Subcutaneous abdominal adipose tissue (tissue), 5 donors: ENCODE measurements around the gene EVX2.

Source experiments
- H3K27ac ChIP-seq: one replicate; pipeline ENCODE4 v1.7.0; 2013; ENCODE audit warnings: low read depth, mild to moderate bottlenecking, inconsistent platforms, low read length, moderate library complexity
- H3K27me3 ChIP-seq, 5 donors: one replicate each; pipeline ENCODE4 v1.7.0; 2013; ENCODE audit warnings: low read length in 5 of 5, inconsistent platforms in 1 of 5; ENCODE audit not compliant: control insufficient read depth in 5 of 5, insufficient read depth in 4 of 5
- H3K36me3 ChIP-seq, 5 donors: one replicate each; pipeline ENCODE4 v1.7.0; 2013; ENCODE audit warnings: low read length in 5 of 5; ENCODE audit not compliant: control insufficient read depth in 5 of 5, insufficient read depth in 5 of 5
- H3K4me1 ChIP-seq, 5 donors: one replicate each; pipeline ENCODE4 v1.7.0; 2013; ENCODE audit warnings: low read length in 5 of 5, mild to moderate bottlenecking in 3 of 5, moderate library complexity in 1 of 5; ENCODE audit not compliant: control insufficient read depth in 5 of 5, insufficient read depth in 5 of 5
- H3K4me3 ChIP-seq, 5 donors: one replicate each; pipeline ENCODE4 v1.7.0; 2013; ENCODE audit warnings: low read length in 5 of 5, low read depth in 1 of 5
- H3K9ac ChIP-seq, 5 donors: one replicate each; pipeline ENCODE4 v1.7.0; 2013; ENCODE audit warnings: low read length in 5 of 5, mild to moderate bottlenecking in 4 of 5, moderate library complexity in 3 of 5
- H3K9me3 ChIP-seq, 5 donors: one replicate each; pipeline ENCODE4 v1.7.0; 2013; ENCODE audit warnings: low read length in 5 of 5; ENCODE audit not compliant: control insufficient read depth in 5 of 5
- donor health status: healthy.
- donor health status: healthy.
- donor health status: healthy.
- donor health status: healthy.
- donor health status: healthy.

Gene EVX2

DNA sequence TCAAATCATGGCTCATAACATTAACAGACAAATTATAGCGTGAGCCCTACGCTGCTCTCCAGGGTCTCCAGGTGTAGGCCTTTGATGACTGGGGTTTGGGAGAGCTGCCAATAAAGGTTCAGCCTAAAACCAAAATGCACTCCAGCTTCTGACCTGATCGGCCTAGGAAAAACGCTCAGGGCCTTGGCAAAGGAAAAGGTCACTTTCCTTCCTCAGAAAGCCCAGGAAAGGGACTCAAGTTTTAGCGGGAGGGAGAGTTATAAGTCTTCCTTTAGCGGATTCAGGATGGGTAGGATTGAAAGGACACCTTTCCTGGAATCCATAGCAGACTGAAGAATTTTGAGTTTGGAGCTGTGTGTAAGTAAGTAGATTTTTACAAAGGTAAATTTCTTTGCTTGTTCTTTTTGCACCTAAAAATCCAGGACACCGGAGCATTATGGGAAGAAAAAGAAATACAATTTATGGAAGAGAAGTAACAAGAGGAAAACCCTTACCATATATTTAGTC, 8.8 kb downstream of the EVX2 start:
- Histone ChIP-seq H3K9me3 (peaks cover 0 to 7% (median 0%) of the 10 kb centered on the region in 5 donors), H3K4me1 (peaks cover 0 to 23% (median 13%) of the 10 kb centered on the region in 5 donors), H3K27ac (no peak overlapping the region), H3K9ac (no peak overlapping the region), H3K36me3 (no peaks in the 10 kb centered on the region), H3K27me3 (peaks cover 72 to 93% (median 87%) of the 10 kb centered on the region in 5 donors), H3K4me3 (no peak overlapping the region)

DNA sequence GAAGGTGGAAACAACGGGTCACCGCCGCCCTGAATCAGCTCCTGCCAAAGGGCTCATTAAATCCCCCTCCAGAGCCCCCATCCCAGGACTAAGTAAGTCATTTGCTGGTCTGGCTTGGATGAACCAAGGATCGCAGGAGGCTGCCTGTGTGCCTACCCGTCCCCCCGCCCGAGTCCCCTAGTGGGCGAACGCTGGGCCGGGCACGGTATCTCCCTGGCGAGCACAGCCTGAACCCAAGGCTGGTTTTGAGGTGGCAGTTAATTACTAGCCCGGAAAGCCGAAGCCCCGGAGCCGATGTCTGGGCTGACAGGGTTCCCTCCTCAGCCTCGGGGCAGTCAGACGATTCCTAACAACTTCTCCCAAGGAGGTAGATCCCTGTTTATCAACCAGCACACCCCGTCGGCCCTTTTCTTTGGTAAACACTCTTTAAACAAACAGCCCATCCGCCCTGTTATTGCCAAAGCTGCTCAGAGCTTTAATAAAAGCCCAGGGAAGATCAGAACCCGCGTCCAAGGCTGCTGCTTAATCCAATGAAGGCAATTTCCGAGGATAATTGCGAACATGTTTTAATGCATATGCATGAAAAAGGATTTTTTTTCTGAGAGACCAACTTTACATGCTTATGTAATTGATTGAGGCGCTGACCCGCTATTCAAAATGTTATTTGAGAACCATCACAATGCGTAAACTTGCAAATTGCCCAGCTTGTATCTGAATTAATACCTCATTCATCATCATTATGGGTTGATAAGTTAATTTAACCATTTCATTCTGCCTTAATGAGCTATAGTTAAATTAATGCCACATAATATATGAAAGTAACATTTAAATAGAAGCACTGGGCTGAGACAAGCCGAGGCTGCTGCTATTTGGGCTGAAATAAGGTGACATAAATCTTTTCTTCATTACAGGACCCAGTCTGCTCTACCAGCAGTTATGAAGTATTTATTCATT, 10.5 kb downstream of the EVX2 start:
- peaks cover 70 to 94% (median 87%) of the 10 kb centered on the region in 5 donors for H3K27me3 ChIP-seq
- H3K4me1 ChIP-seq: peaks cover 0 to 19% (median 10%) of the 10 kb centered on the region in 5 donors
- no peak overlapping the region for H3K27ac ChIP-seq
- H3K4me3 ChIP-seq: no peak overlapping the region
- H3K9me3 ChIP-seq: peaks cover 0 to 3% (median 0%) of the 10 kb centered on the region in 5 donors
- H3K36me3 ChIP-seq: no peaks in the 10 kb centered on the region
- H3K9ac ChIP-seq: no peak overlapping the region

DNA sequence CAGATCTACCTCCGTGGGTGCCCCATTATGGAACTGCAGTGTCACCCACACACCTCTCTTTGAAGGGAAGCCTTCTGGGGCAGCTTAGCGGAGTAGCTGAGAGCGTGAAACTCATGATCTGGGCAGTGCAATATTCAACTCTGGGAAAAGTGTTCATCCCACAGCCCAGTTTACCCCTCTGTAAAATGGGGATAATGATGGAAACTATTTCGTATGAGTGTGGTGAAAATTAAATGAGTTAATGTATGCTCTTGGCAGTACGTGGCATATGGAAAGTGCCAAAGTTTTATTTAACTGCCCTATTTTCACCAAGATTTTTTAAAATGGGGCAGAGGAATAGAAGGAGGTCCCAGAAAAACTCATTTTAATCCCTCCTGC, 11.5 kb downstream of the EVX2 start:
- H3K27me3 ChIP-seq: peaks cover 74 to 99% (median 94%) of the 10 kb centered on the region in 5 donors
- H3K9ac ChIP-seq: no peak overlapping the region
- H3K4me1 ChIP-seq: peaks cover 0 to 29% (median 19%) of the 10 kb centered on the region in 5 donors

DNA sequence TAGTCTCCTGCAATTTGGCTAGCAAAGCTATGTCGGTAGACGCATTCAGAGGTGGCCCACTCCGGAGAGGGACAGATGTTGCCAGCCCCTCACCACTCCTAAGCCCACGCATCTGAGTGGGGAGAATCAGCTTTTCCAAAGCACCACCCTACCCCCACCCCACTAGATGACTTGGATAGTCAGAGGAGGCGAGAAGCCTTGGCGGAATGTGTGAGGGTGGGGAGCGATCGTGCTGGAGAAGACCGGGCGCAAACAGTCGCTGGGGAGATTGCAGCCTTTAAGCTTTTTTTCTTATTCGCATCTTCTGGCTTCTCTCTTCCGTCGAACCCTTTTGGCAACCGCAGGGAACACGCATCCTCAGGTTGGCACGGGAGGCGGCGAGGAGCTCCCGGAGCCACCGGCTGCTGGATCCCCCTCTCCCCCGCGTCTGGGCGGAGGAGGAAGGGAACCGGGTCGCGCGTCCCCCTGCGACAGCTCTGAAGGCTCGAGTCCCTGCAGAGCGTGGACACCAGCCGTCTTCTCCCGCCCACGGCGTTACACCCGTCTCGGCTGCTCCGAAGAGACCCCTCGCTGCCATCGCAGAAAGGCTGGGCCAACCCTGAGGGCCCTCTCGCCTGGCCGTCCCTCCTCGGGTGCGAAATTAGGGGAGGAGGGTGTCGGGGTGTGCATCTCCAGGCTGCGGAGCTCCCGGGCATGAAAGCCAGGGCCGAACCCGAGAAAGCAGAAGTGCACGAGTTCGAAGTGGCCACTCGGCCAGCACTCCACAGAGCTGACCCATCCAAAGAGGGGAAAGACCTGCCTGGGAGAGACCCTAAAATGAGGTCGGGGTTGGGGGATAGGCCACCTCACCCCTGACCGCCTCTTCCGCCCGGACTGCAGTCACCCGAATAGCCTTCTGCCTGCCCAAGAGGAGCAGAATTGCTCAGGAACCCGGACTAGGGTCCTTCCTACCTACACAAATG, 12.2 kb downstream of the EVX2 start:
- peaks cover 78 to 100% (median 95%) of the 10 kb centered on the region in 5 donors for H3K27me3 ChIP-seq
- no peak overlapping the region for H3K9ac ChIP-seq
- peaks cover 0 to 3% (median 0%) of the 10 kb centered on the region in 5 donors for H3K9me3 ChIP-seq
- peaks cover 0 to 35% (median 26%) of the 10 kb centered on the region in 5 donors for H3K4me1 ChIP-seq
- H3K4me3 ChIP-seq: no peak overlapping the region
- no peaks in the 10 kb centered on the region for H3K36me3 ChIP-seq
- H3K27ac ChIP-seq: no peak overlapping the region

More for the DNA sequence above, 11.5 kb downstream of the EVX2 start:
- H3K27ac ChIP-seq: no peak overlapping the region
- H3K36me3 ChIP-seq: no peaks in the 10 kb centered on the region
- no peak overlapping the region for H3K4me3 ChIP-seq
- peaks cover 0 to 3% (median 0%) of the 10 kb centered on the region in 5 donors for H3K9me3 ChIP-seq

DNA sequence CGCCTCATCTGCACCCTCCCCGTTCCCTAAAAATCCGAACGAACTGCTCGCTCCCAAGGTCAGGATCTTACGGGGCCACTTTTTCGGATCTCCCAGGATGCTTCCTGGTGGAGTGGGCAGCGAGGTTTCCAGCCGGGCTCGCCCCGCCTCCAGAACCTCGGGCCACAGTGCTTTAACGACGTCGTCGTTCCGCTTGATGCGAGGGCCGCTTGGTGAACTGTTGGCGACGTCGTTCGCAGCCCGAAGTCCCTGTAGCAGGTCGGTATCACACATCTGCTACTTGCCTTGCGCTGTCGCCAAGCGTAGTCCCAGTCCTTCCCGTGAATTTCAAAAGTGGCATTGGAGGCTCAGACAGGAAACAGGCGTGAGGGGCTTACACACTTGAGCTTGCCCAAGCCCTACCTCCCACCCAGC, 15.3 kb downstream of the EVX2 start:
- H3K27me3 ChIP-seq: peaks cover 56 to 85% (median 75%) of the 10 kb centered on the region in 5 donors
- peaks cover 0 to 35% (median 27%) of the 10 kb centered on the region in 5 donors for H3K4me1 ChIP-seq
- no peak overlapping the region for H3K9ac ChIP-seq
- H3K27ac ChIP-seq: no peak overlapping the region
- H3K36me3 ChIP-seq: no peaks in the 10 kb centered on the region
- peak overlapping the region in 4 of 5 donors; percentile 15 to 66 (median 28) for H3K4me3 ChIP-seq
- no peaks in the 10 kb centered on the region for H3K9me3 ChIP-seq

DNA sequence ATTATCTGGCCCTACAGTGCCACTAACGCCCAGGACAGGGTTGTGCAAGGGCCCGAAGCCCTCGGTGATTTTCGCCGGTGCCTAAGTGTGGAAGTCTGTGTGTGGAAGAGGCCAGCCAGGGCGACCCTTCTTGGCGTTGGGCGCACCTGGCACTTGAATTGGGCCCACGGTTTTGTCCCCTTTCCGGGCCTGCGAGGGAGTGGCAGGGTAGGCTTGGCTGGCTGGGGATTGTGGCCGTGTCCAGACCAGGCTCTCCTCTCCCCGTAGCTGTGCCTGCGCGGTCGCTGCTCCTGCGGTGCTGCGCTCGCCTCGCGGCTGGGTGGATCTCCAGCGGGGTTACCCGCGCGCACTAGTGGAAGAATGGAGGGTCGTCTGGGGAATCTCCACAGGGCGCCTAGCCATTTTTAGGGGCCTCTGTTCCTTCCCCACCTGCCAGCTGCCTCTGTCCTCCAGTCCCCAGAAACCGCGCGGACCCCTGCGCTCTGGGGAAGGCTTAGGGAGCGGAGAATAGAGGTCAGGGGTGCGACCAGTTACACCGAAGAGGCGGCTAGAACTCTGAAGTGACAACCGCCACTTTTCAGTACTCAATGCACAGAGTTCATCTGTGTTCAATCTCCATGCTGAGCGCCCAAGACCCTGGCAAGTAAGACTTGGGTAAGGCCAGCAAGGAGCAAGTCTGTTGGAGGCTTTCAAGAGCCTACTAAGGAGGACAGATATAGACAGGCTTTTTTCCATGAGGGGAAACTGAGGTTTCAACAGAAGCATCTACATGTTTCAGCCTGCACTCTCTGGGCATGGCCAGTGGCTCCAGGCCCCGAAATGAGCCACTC, 16.0 kb downstream of the EVX2 start:
- Histone ChIP-seq H3K4me1 (peaks cover 0 to 31% (median 27%) of the 10 kb centered on the region in 5 donors), H3K4me3 (peak overlapping the region; percentile 51 to 72 (median 62)), H3K27ac (no peak overlapping the region), H3K27me3 (peaks cover 50 to 82% (median 68%) of the 10 kb centered on the region in 5 donors), H3K36me3 (no peaks in the 10 kb centered on the region), H3K9ac (peak overlapping the region in 1 of 5 donors; percentile 36), H3K9me3 (no peaks in the 10 kb centered on the region)

DNA sequence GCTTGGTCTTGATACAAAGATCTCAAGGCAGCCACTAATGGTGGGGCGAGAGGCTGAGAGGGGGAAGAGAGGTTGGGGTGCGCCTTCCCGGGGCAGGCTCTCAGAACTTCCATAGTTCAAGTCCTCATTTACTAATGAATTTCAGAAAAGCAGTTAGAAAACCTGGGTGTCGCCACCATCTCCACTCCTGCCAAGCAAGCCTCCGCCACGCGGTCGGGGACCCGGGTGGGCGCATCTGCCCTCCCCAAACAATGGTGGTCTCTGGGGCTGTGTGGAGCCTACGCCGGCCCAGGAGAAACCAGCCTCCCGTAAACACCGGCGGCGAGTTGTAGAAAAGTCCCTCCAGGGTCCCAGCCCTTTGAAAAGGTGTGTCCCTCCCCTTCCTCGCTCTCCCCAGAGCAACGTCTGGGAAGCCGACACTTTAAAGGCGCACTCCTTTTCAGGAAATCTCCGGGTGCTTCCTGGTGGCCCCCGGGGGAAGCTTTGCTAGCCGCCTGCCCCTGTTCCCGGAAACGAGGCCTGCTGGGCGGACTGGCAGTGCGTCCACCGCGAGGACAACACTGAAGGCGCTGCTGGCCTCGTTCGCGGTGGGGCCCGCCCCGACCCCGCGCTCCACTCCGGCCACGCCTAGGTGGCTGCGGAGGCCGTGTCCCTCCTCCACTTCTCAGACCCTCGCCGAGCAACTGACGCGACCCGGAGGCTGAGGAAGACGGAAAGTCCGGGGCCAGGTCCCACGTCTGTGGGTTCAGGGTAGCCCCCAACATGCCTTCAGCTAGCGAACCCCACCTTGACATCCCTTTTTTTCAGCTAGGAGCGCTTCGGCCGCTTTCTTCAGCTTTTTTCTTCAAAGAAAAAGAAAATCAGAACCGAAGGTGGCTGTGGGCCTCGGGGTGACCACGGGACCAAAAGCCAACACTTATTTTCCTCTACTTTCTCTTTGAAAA, 16.8 kb downstream of the EVX2 start:
- Histone ChIP-seq H3K4me3 (peak overlapping the region; percentile 51 to 72 (median 62)), H3K4me1 (peaks cover 0 to 29% (median 27%) of the 10 kb centered on the region in 5 donors), H3K9ac (peak overlapping the region in 1 of 5 donors; percentile 36), H3K36me3 (no peaks in the 10 kb centered on the region), H3K27me3 (peaks cover 43 to 77% (median 61%) of the 10 kb centered on the region in 5 donors), H3K9me3 (no peaks in the 10 kb centered on the region), H3K27ac (no peak overlapping the region)

DNA sequence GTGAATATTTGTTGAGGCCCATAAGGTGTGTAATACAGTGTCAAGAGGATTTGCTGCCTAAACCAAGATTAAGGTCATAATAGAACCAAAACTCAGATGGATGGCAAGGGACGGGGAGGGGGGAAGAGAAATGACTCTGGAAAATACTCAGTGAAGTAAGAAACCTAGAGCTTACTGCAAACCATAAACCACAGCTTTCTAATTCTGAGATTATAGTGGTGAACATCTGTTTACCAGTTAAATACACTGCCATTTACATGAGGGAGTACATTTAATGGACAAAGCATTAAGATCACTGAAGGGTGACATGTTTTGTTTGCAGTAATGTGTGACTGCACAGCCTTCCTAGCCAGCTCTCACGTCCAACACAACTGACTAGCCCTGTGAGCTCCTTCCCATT, 19.8 kb downstream of the EVX2 start:
- H3K9me3 ChIP-seq: no peaks in the 10 kb centered on the region
- H3K9ac ChIP-seq: no peak overlapping the region
- H3K4me3 ChIP-seq: no peak overlapping the region
- H3K36me3 ChIP-seq: no peaks in the 10 kb centered on the region
- peaks cover 32 to 55% (median 40%) of the 10 kb centered on the region in 5 donors for H3K27me3 ChIP-seq
- no peak overlapping the region for H3K27ac ChIP-seq
- peaks cover 0 to 24% (median 21%) of the 10 kb centered on the region in 5 donors for H3K4me1 ChIP-seq
